Activated T-helper 2 cell treated with anti-CD3 and anti-CD28 coated beads, Interferon-gamma antibody, Interleukin-2, Interleukin-4, amounts not matched to agents 10 μg/mL and 5 μg/mL and 100 μg/mL, durations not matched to agents 14 hours and 24 hours and 36 hours (primary cell): ENCODE data around the gene DNMT3L. TPM values are rescaled to one million over a fixed set of nuclear protein-coding genes. Genes with fewer than 3 reads are reported as not detected.
"Not testable (repeated sequence)": the region's sequence is repeated elsewhere in the genome, so short reads cannot be mapped to it uniquely, and the experiment has no call there.

Experiments
- DNase-seq: peaks from one replicate; pipeline ENCODE4 v3.0.0; 2021; ENCODE audit warnings: low spot score
- H3K27ac Mint-ChIP-seq: one replicate; pipeline ENCODE4 v1.8.0; 2021; ENCODE audit warnings: mixed read lengths
- H3K27me3 Mint-ChIP-seq: one replicate; pipeline ENCODE4 v1.8.0; 2021; ENCODE audit warnings: low read depth, mixed read lengths
- H3K36me3 Mint-ChIP-seq: one replicate; pipeline ENCODE4 v1.8.0; 2021; ENCODE audit warnings: low read depth, mixed read lengths
- H3K4me1 Mint-ChIP-seq: one replicate; pipeline ENCODE4 v1.8.0; 2021; ENCODE audit warnings: low read depth, mixed read lengths
- H3K4me3 Mint-ChIP-seq: one replicate; pipeline ENCODE4 v1.8.0; 2021; ENCODE audit warnings: low read depth, mild to moderate bottlenecking, moderate library complexity, mixed read lengths
- H3K9me3 Mint-ChIP-seq: one replicate; pipeline ENCODE4 v1.8.0; 2021; ENCODE audit warnings: mixed read lengths
- intact Hi-C: fragments of 100-400 bp; cut with micrococcal nuclease; formaldehyde crosslinking; loops from one replicate; pipeline ENCODE4 v1.15.1; 2023
- total RNA-seq: library from RNA; stranded (reverse); gene quantifications from 2 replicates; pipeline ENCODE4 v1.2.3, GENCODE V29; 2022

DNMT3L gene
- total RNA-seq, 1 donor from 2014 or later, result not detected

DNA sequence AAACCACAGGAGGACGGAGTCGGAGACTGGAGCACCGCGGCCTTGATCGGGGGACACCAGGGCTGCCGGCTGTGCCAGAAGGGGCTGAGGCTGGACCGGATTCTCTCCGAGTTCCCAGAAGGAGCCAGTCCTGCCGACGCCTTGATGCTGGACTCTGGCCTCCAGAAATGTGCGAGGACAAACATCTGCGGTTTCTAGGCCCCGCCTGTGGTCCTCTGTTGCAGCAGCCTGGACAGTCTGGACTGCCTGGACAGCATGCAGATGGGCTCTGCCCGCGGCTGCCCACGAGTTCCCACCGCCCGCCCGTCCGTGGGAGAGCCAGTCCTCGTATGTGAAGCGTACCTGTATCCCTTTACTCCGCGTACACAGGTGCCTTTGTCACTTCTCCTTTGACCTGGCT, 55.5 kb downstream of the DNMT3L start:
- intact Hi-C loops, DNase-seq, H3K27ac Mint-ChIP-seq, H3K36me3 Mint-ChIP-seq, H3K4me3 Mint-ChIP-seq, H3K9me3 Mint-ChIP-seq, H3K27me3 Mint-ChIP-seq, H3K4me1 Mint-ChIP-seq: not testable (repeated sequence)

DNA sequence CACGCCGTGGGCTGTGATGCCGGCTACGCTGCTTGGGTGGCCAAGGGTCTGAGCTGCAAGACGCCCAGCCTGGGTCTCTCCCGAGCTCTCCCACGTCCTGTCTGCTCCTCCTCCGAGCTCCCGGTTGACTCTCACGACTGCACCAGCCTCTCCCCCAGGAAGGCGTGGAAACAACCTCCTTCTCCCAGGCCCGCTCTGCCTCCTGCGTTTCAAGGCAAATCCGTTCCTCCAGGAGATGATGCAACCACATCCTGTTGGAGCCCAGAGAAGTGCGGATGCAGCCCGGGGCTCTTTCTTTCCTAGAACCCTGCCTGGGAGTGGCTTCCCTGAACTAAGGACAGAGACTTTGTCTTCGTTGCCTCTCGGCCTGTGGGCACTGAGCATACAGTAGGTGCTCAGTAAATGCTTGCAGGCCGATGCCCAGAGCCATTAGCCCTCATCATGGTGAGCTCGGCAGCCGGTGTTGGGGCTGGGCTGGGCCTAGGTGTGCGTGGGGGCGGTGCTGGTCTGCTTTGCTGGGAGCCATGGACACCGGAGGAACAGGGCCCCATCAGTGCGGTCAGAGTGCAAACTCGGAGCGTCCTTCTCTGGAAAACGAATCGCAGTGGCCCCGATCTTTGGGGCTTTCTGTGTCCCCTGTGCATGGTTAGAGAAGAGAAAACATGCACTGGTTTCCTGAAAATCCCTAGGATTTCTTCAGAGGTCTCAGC, 59.0 kb downstream of the DNMT3L start:
- H3K36me3 Mint-ChIP-seq, H3K4me1 Mint-ChIP-seq, H3K4me3 Mint-ChIP-seq, H3K27me3 Mint-ChIP-seq, H3K9me3 Mint-ChIP-seq, intact Hi-C loops, H3K27ac Mint-ChIP-seq, DNase-seq: not testable (repeated sequence)

DNA sequence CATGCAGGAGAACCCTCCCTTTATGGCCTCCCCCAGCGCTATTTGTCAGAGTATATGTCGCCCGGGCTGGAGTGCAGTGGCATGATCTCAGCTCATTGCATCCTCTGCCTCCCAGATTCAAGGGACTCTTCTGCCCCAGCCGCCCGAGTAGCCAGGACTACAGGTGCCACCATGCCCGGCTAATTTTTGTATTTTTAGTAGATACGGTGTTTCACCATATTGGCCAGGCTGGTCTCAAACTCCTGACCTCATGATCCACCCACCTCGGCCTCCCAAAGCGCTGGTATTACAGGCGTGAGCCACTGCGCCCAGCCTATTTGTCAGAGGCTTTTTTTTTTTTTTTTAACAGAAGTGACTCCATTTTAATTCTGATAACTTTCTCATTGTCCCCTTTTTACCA, 61.7 kb downstream of the DNMT3L start:
- intact Hi-C loops, H3K27me3 Mint-ChIP-seq, H3K4me1 Mint-ChIP-seq, H3K9me3 Mint-ChIP-seq, DNase-seq, H3K4me3 Mint-ChIP-seq, H3K27ac Mint-ChIP-seq, H3K36me3 Mint-ChIP-seq: not testable (repeated sequence)

DNA sequence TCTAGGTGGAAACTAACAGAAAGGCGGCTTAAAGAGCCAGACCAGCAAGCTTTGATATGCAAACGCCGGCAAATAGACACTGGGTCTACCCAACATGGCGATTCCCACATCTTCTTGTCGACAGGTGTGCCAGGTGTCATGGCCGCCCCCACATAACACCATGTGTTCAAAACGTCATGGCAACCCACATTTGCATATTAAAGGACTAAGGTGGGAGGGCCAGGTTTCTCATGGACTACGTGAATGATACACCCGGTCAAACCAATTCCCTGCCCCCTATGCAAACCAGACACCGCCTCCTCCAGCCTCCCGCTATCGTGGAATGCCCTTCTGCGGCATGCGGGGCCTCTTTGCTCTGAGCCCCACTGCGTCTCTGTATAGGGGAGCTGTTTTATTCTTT, 62.2 kb downstream of the DNMT3L start:
- no peaks in the 10 kb centered on the region for H3K27me3 Mint-ChIP-seq
- no peak for DNase-seq
- no peaks in the 10 kb centered on the region for H3K9me3 Mint-ChIP-seq
- H3K27ac Mint-ChIP-seq, result no peak overlapping the region
- no peaks in the 10 kb centered on the region for H3K36me3 Mint-ChIP-seq
- H3K4me1 Mint-ChIP-seq, result no peaks in the 10 kb centered on the region
- intact Hi-C loops, result no loop called here
- no peak overlapping the region for H3K4me3 Mint-ChIP-seq

DNA sequence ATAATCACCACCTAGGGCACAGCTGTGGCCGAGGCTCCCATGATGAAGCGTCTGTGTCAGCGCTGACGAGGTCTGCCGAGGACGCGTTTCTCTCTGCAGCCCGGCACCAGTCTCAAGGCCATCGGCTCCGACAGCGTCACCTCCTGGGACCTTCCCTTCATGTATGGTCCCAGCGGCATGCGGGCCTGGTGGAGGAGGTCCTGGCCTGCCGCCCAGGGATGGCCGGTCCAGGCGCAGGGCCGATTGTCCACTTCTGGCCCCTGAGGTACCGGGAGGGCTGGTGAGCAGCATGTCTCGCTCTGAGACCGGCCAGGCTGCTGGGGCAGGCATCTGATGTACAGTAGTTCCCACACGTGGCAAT, 64.6 kb downstream of the DNMT3L start:
- intact Hi-C loops, H3K4me1 Mint-ChIP-seq, DNase-seq, H3K27me3 Mint-ChIP-seq, H3K9me3 Mint-ChIP-seq, H3K4me3 Mint-ChIP-seq, H3K36me3 Mint-ChIP-seq, H3K27ac Mint-ChIP-seq: not testable (repeated sequence)

Other genes with a start within 250 kb of the DNMT3L start
- gene TRAPPC10, start 249.6 kb downstream of the DNMT3L start, total RNA-seq, result 67.3 and 69.9 TPM in 2 replicates
- gene PWP2, start 154.5 kb downstream of the DNMT3L start, total RNA-seq, result 11.0 and 13.7 TPM in 2 replicates
- gene GATD3, start 128.2 kb downstream of the DNMT3L start, total RNA-seq, result 8.8 and 11.4 TPM in 2 replicates
- gene ICOSLG, start 21.0 kb downstream of the DNMT3L start, total RNA-seq, result 5.4 and 6.0 TPM in 2 replicates
- gene AIRE, start 24.0 kb upstream of the DNMT3L start, total RNA-seq, result not detected in 2 replicates
- 156 and 158 TPM in 2 replicates for gene PFKL, start 38.2 kb upstream of the DNMT3L start, total RNA-seq
- gene CFAP410, start 77.5 kb upstream of the DNMT3L start, total RNA-seq, result 13.8 and 15.2 TPM in 2 replicates
- 6.7 and 7.3 TPM in 2 replicates for gene TRPM2, start 91.7 kb upstream of the DNMT3L start, total RNA-seq
- 2.2 and 2.3 TPM in 2 replicates for gene LRRC3, start 193.6 kb upstream of the DNMT3L start, total RNA-seq